ENCODE data around the gene CHRNA10. TPM values are rescaled to one million over a fixed set of nuclear protein-coding genes. Genes with fewer than 3 reads are reported as not detected.

CHRNA10 gene
- 0.86 and 0.94 TPM in 2 replicates for total RNA-seq (2014; rRNA removed; shearing (Covaris generic))

- no peak for DNase-seq (ENCODE audit: low read depth)
Measured at GRCh38 chr11:3671334-3672254, at the start of gene CHRNA10. CHRNA10 (minus strand) TSS chr11:3671384; CDS start chr11:3671312, 72 bp downstream.

- DNase-seq (ENCODE audit: low read depth): no peak
Measured at GRCh38 chr11:3712274-3712673, 41.1 kb upstream of the CHRNA10 start.

GRCh38 chr11:3710485-3711259 is 39.5 kb upstream of the CHRNA10 start:
- DNase-seq (ENCODE audit: low read depth): peak; percentile 8

DNA sequence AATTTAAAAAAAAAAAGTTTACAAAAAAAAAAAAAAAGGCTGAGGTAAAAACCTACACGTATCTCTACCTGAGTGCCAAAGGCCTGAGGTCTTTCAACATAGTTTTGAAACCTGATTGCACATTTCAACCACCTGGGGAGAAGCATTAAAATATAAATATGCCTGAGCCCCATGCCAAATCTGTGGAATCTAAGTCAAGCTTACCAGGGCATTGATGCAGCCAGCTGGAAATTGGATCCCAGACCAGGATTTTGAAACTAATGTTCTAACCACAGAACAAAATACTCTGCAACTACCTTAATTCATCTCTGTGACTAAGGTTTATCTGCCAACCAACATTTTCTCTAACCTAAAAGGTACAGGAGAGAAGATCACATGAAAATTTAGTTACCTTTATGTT is 38.8 kb upstream of the CHRNA10 start:
- no peak for DNase-seq (ENCODE audit: low read depth)

GRCh38 chr11:3707176-3707575 is 36.0 kb upstream of the CHRNA10 start:
- no peak for DNase-seq (ENCODE audit: low read depth)

GRCh38 chr11:3703383-3703782 is 32.2 kb upstream of the CHRNA10 start:
- no peak for DNase-seq (ENCODE audit: low read depth)

GRCh38 chr11:3700910-3701309 is 29.7 kb upstream of the CHRNA10 start:
- DNase-seq (ENCODE audit: low read depth): no peak

DNA sequence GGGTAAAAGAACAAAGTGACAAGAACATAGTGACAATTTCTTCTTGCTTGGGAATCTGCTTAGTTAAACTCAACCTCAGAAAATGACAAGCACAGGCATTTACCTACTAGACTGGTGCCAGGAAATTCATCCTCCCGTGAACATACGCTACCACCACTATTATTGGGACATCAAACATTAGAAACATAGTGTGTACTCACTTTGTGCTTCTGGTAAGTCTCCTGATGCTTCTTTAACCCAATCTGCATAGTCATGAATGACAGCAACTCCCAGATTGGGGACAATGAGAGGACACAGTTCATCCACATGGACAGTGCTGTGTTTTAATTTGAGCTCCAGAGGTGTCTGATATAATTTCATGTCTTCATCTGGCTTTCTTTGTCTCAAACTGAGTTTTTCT is 29.2 kb upstream of the CHRNA10 start:
- DNase-seq (ENCODE audit: low read depth): no peak

DNA sequence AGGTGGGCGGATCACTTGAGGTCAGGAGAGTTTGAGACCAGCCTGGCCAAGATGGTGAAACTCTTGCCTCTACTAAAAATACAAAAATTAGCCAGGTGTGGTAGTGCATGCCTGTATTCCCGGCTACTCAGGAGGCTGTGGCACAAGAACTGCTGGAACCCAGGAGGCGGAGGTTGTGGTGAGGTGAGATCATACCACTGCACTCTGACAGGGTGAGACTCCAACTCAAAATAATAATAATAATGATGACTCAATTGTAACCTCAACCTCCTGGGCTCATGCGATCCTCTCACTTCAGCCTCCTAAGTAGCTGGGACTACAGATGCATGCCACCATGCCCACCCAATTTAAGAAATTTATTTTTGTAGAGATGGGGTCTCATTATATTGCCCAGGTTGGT is 15.6 kb upstream of the CHRNA10 start:
- DNase-seq (ENCODE audit: low read depth): peak; percentile 48

GRCh38 chr11:3685923-3686322 is 14.7 kb upstream of the CHRNA10 start:
- no peak for DNase-seq (ENCODE audit: low read depth)

DNA sequence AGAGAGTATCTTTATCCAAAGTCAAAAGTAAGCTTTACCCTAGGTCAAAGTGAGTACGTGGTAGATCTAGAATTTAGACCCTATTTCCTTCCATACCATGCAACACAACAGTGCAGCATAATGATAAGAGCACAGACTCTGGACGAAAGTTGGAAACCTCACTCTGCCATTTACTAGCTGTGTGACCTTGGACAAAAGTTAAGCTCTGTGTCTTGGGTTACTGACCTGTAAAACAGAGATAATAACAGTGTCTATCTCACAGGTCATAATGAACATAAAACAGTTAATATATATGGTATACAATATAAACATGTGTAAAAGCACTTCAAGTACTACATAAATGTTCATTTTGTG is 13.6 kb upstream of the CHRNA10 start:
- no peak for DNase-seq (ENCODE audit: low read depth)

DNA sequence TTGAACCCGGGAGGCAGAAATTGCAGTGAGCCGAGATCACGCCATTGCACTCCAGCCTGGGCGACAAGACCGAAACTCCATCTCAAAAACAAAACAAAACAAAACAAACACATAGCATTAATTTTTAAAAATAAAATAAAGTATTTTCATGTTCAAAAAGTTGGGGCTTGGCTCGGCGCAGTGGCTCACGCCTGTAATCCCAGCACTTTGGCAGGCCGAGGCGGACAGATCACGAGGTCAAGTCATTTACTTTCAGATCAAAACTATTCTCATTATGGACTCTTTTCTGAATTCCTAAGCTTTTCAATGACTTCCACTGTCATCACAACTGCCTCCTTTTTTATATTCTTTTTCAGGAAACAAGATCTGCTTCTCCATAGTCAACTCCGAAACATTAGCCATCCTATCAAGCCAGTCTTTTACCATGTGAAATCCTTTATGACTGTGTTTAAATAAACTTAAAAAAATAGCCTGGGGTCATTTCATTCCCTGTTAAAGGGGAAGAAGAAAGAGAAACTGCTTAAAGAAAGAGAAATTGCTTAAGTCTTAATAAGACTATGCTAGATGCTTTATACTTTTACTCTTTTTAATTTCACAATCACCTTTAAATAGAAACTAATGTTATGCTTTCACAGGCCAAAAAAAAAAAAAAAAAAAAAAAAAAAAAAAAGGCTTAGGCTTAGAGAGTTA is 13.1 kb upstream of the CHRNA10 start:
- peak; percentile 8 for DNase-seq (ENCODE audit: low read depth)

- no peak for DNase-seq (ENCODE audit: low read depth)
Measured at GRCh38 chr11:3683039-3683438, 11.9 kb upstream of the CHRNA10 start.

GRCh38 chr11:3679077-3679476 is 7.9 kb upstream of the CHRNA10 start:
- DNase-seq (ENCODE audit: low read depth): no peak

GRCh38 chr11:3675971-3676370 is 4.8 kb upstream of the CHRNA10 start:
- peak; percentile 53 for DNase-seq (ENCODE audit: low read depth)

DNA sequence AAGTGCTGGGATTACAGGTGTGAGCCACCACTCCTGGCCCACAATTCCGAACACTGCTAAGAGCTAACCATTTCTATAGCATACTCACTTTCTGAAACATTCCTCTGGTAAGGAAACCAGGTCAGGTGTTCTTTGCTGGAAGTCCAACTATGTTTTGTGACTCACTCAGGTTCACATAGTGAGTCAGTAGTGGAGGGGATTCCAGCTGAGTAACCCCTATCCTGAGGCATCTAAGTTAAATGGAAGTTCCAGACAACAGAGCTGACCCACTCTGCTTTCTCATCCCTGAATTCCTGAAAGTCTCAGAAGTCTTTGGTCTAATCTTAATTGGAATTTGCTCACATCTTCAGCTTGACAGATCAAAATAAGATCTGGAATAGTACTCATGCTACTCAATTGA is 3.0 kb upstream of the CHRNA10 start:
- DNase-seq (ENCODE audit: low read depth): peak; percentile 86

DNA sequence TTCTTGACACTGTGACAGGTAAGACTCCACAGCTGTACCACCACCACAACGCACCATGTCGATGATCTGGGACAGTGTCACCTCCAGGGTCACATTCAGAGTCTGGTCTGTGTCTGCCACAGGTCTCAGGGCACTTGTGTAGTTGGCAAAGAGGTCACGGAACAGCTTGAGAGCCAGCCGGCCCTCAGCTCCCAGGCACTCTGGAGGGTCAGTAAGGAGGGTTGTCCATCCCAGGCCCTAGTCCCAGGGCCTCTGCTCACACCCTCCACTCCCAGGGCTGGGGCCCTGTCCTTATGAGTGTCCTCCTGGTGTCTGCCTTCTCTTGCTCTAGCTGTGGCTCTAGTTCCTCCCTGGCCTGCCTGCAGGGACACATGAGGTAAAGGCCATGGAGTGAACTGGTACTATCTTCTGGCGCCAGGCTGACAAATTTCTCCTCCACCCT is 1.4 kb downstream of the CHRNA10 start:
- no peak for DNase-seq (ENCODE audit: low read depth)

- no peak for DNase-seq (ENCODE audit: low read depth)
Measured at GRCh38 chr11:3669128-3669527, 2.1 kb downstream of the CHRNA10 start.

DNA sequence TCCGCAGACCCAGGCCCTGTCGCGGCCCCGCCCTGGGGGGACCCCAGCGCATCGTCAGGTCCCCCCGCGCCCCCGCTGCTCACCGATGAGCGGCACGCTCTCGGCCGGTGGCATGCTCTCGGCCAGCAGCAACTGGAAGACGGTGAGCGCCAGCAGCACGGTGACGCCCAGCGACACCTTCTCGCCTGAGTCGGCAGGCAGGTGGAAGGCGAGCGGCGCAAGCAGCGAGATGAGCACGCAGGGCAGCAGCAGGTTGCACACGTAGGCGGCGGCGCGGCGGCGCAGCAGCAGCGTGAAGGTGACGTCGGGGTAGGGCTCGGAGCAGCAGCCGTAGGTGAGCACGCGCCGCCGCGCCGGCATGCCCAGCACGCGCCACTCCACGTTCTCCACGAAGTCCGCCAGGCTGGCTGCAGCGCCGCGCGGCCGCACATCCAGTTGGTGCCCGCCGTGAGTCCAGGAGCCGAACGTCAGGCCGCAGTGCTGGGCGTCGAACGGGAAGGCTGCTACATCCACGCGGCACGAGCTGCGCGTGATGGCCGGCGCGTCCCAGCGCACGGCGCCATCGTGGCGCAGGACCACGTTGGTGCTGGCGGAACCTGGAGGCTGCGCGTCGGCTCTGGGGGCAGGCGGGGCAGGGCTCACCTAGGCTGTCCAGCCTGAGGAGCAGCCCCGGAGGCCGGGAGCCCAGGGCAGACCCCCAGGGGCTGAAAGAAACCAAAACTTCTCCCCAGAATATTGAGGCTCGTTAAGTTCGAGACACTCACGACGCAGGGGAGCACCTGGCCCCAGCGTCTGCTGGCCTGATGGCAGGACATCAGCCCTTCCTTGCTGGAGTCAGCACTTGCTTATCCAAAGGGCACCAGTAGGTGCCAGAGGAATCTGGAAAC is 3.8 kb downstream of the CHRNA10 start:
- DNase-seq (ENCODE audit: low read depth): no peak

DNA sequence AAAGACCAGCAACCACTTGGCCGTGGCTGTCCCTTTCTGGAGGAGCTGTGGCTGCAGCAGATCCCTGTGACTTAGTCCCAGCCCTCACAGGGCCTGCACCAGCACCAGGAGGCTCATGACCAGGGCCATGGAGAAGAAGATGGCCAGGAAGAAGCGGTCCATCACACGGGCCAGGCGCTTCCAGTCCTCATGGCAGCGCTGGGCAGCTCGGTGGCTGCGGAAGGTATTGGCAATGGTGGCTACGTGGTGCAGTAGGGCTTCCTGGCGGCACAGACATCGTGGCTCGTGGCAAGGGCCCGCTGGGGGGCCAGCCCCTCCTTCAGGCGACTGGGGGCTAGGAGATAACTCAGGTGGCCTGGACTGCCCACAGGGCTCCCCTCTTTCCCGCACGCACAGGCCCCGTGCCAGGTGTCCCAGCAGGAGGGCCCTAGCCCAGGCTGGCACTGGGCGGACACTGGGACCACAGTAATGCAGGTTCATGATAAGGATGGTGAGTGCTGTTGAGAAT is 5.1 kb downstream of the CHRNA10 start:
- DNase-seq (ENCODE audit: low read depth): no peak

Measured in M059J (cell line).